Colonic mucosa (tissue), 4 donors: Measurements from ENCODE around the gene ATP5PD. TPM values are rescaled to one million over a fixed set of nuclear protein-coding genes. Genes with fewer than 3 reads are reported as not detected.
"Not testable (repeated sequence)": the region's sequence is repeated elsewhere in the genome, so short reads cannot be mapped to it uniquely, and the experiment has no call there.

Experiments
- DNase-seq: peaks from one replicate; pipeline ENCODE4 v3.0.0-alpha.2; 2020
- H3K27ac ChIP-seq: fragments of 200-600 bp; one replicate; pipeline ENCODE4 v1.8.0; 2021
- H3K27me3 ChIP-seq: fragments of 200-600 bp; one replicate; pipeline ENCODE4 v1.8.0; 2021
- H3K36me3 ChIP-seq: fragments of 200-600 bp; one replicate; pipeline ENCODE4 v1.8.0; 2021
- H3K4me1 ChIP-seq: fragments of 200-600 bp; one replicate; pipeline ENCODE4 v1.8.0; 2021; ENCODE audit warnings: mild to moderate bottlenecking
- H3K4me3 ChIP-seq: fragments of 200-600 bp; one replicate; pipeline ENCODE4 v1.8.0; 2021
- H3K9ac ChIP-seq, 2 donors: one replicate each; pipeline ENCODE4 v1.7.0; 2013; ENCODE audit warnings: control low read depth in 2 of 2, low read depth in 2 of 2, low read length in 2 of 2
- H3K9me3 ChIP-seq: fragments of 200-600 bp; one replicate; pipeline ENCODE4 v1.8.0; 2021
- intact Hi-C: fragments of 100-400 bp; cut with DNase I; formaldehyde crosslinking; loops from one replicate; pipeline ENCODE4 v1.14.1; 2022
- total RNA-seq, 2 donors: library from RNA; stranded (reverse); fragmentation: NEBNext Ultra II Directional in 1 of 2; extraction: Animal tissue kit (Norgen Biotek cat#: 25700) in 1 of 2; gene quantifications; one replicate each; pipeline ENCODE4 v1.2.1, GENCODE V29; 2021
- TF ChIP-seq, protein P1 (sequence below): fragments of 200-600 bp; IDR thresholded peaks from one replicate; pipeline ENCODE4 v1.8.0; 2022; ENCODE audit warnings: antibody characterized with exemption, mild to moderate bottlenecking
- donor health status: healthy.
- donor health status: DM: no; HTN: no; CAD: no.
- donor health status: DM: no; HTN: no; CAD: no.

Gene ATP5PD
- total RNA-seq, 2 donors from 2014 or later = 302 to 371 TPM

- no peak for DNase-seq
- Histone ChIP-seq H3K27me3 (no peaks in the 10 kb centered on the region), H3K9ac (no peak overlapping the region), H3K4me3 (no peak overlapping the region), H3K27ac (no peak overlapping the region), H3K36me3 (no peaks in the 10 kb centered on the region), H3K9me3 (no peaks in the 10 kb centered on the region), H3K4me1 (peaks cover 4% of the 10 kb centered on the region)
- intact Hi-C loops = loop anchor here (5.0 kb wide), 1 partner anchor 46 kb away; no protein-coding TSS in a partner anchor
- TF ChIP-seq, protein P1, sequence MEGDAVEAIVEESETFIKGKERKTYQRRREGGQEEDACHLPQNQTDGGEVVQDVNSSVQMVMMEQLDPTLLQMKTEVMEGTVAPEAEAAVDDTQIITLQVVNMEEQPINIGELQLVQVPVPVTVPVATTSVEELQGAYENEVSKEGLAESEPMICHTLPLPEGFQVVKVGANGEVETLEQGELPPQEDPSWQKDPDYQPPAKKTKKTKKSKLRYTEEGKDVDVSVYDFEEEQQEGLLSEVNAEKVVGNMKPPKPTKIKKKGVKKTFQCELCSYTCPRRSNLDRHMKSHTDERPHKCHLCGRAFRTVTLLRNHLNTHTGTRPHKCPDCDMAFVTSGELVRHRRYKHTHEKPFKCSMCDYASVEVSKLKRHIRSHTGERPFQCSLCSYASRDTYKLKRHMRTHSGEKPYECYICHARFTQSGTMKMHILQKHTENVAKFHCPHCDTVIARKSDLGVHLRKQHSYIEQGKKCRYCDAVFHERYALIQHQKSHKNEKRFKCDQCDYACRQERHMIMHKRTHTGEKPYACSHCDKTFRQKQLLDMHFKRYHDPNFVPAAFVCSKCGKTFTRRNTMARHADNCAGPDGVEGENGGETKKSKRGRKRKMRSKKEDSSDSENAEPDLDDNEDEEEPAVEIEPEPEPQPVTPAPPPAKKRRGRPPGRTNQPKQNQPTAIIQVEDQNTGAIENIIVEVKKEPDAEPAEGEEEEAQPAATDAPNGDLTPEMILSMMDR = no peak
Measured at GRCh38 chr17:75008373-75008772, 38.4 kb downstream of the ATP5PD start.

DNA sequence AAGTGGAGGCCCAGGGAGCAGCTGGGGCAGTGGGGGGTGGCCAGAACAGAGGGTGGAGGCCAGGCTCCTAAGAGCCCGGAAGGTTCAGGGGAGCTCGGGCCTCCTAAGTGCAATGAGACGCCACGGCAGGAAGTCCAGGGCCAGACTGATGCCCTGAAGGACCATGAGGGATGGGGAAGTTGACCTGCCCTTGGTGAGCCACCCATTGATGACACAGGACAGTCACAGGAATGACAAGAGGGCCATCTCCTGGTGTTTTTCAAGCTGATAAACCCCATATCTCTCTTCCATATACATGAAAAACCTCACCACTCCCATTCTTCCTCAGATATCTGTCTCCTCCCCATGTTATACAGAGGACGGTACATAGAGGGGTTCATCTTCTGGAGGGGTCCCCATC is 40.1 kb downstream of the ATP5PD start:
- Histone ChIP-seq H3K36me3 (no peaks in the 10 kb centered on the region), H3K27ac (no peak overlapping the region), H3K4me3 (no peak overlapping the region), H3K9me3 (no peaks in the 10 kb centered on the region), H3K27me3 (no peaks in the 10 kb centered on the region), H3K4me1 (peaks cover 3% of the 10 kb centered on the region), H3K9ac (no peak overlapping the region)
- intact Hi-C loops = loop anchor here (5.0 kb wide), 1 partner anchor 44 kb away; no protein-coding TSS in a partner anchor
- TF ChIP-seq, protein P1 = no peak
- no peak for DNase-seq

DNA sequence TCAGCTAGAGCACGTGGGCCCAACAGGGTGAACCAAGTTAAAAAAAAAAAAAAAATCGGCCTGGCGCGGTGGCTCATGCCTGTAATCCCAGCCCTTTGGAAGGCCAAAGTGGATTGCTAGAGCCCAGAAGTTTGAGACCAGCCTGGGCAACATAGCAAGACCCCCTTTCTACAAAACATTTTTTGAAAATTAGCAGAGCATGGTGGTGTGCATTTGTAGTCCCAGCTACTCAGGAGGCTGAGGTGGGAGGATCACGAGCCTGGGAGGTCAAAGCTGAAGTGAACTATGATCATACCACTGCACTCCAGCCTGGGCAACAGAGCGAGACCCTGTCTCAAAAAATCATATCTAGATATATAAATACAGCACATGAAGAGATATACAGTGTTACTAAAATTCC is 40.7 kb downstream of the ATP5PD start:
- H3K27ac ChIP-seq, H3K36me3 ChIP-seq, H3K27me3 ChIP-seq, DNase-seq, H3K4me3 ChIP-seq, H3K9me3 ChIP-seq, H3K9ac ChIP-seq, H3K4me1 ChIP-seq: not testable (repeated sequence)
- intact Hi-C loops = loop anchor here (5.0 kb wide), 1 partner anchor 44 kb away; no protein-coding TSS in a partner anchor

DNA sequence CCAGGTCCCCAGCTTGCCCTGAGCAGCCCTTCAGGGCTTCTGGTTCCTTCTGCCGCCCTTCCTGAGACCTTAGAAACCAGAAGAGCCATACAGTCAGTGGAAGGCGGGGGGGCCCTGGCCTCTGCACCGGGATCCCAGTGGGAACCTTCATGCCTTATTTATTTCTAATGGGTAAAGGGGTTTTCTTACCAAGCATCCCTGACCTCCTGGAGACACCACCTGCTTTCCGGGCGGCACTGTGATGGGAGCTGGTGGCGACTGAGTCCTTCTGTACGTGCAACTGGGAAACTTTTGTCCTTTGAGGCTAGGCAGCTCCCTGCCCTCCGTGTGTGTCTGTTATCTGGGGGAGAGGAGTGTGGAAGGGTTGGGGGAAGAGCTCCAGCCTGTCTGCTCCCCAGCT is 41.5 kb downstream of the ATP5PD start:
- TF ChIP-seq, protein P1 = no peak
- Histone ChIP-seq H3K9me3 (no peaks in the 10 kb centered on the region), H3K9ac (no peak overlapping the region), H3K4me3 (no peak overlapping the region), H3K27ac (no peak overlapping the region), H3K36me3 (no peaks in the 10 kb centered on the region), H3K27me3 (no peaks in the 10 kb centered on the region), H3K4me1 (no peaks in the 10 kb centered on the region)
- no peak for DNase-seq
- intact Hi-C loops = loop anchor here (5.0 kb wide), 1 partner anchor 43 kb away; no protein-coding TSS in a partner anchor

GRCh38 chr17:75004371-75004770 is 42.4 kb downstream of the ATP5PD start:
- no peak overlapping the region for H3K4me3 ChIP-seq
- H3K4me1 ChIP-seq = no peaks in the 10 kb centered on the region
- no peak overlapping the region for H3K27ac ChIP-seq
- no peaks in the 10 kb centered on the region for H3K27me3 ChIP-seq
- no peaks in the 10 kb centered on the region for H3K9me3 ChIP-seq
- TF ChIP-seq, protein P1 = no peak
- DNase-seq = no peak
- no peaks in the 10 kb centered on the region for H3K36me3 ChIP-seq
- no peak overlapping the region for H3K9ac ChIP-seq
- intact Hi-C loops = no loop called here

DNA sequence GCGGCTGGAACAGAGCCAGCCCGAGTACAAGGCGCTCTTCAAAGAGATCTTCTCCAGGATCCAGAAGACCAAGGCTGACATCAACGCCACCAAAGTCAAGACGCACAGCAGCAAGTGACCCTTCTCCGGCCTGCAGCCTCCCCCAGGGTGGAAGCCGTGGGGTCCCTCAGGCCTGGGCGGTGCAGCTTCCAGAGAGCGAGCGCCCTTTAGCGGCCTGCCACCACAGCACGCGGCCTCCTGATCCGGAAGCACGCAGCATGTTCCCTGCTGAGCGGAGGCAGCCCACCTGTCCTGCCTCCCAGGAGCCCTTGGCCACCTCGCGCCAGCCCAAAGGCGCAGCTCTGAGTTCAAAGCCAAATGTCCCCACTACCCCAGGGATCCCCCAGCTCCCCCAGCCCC is 42.8 kb downstream of the ATP5PD start:
- Histone ChIP-seq H3K4me1 (no peaks in the 10 kb centered on the region), H3K27me3 (no peaks in the 10 kb centered on the region), H3K27ac (no peak overlapping the region), H3K36me3 (no peaks in the 10 kb centered on the region), H3K4me3 (no peak overlapping the region), H3K9me3 (no peaks in the 10 kb centered on the region), H3K9ac (no peak overlapping the region)
- intact Hi-C loops = no loop called here
- DNase-seq = no peak
- TF ChIP-seq, protein P1 = no peak
